Measurements from ENCODE around the gene PSTPIP2. TPM values are rescaled to one million over a fixed set of nuclear protein-coding genes. Genes with fewer than 3 reads are reported as not detected.

PSTPIP2 gene
- total RNA-seq, 1 experiment from 2014 or later: 0.39 TPM

GRCh38 chr18:46034230-46034629 is 37.8 kb downstream of the PSTPIP2 start:
- POLR2A ChIA-PET: no interaction called here
- BruUV-seq (replicated peaks): no TSS peak
- ATAC-seq: no peak

GRCh38 chr18:46031741-46032140 is 40.3 kb downstream of the PSTPIP2 start:
- Histone ChIP-seq H3K4me1 (ENCODE audit: control insufficient read depth, insufficient read depth, low read length) (no peaks in the 10 kb centered on the region), H3K36me3 (ENCODE audit: control insufficient read depth, insufficient read depth, low read length) (no peaks in the 10 kb centered on the region), H3K27me3 (ENCODE audit: control insufficient read depth, insufficient read depth, low read length) (0 out of 2 replicates have a peak, but pooled peaks cover 4% of the 10 kb centered on the region), H3K9me3 (ENCODE audit: control insufficient read depth, insufficient read depth, low read depth, low read length) (no peaks in the 10 kb centered on the region), H3K27ac (ENCODE audit: low read length) (no peak overlapping the region), H3K4me3 (ENCODE audit: low read depth in 2 of 2, low read length in 2 of 2) (no peak overlapping the region)
- in situ Hi-C loops (cut with HindIII; ENCODE audit: low pct_unique_long_range_greater_than_20kb, low sequenced_read_pairs) (no loop called here), intact Hi-C loops (cut with micrococcal nuclease; ENCODE audit: unreplicated experiment) (no loop called here)
- DNase-seq (ENCODE audit: low read depth, low spot score): no peak
- BruUV-seq (replicated peaks): no TSS peak
- no peak for ATAC-seq
- ChIA-PET CTCF (no interaction called here), POLR2A (no interaction called here)
- no peak for TF ChIP-seq POLR2AphosphoS5 (IDR thresholded peaks at IDR 0.05; ENCODE audit: low read depth, low read length)
- no peak for TF ChIP-seq SIN3A (IDR thresholded peaks at IDR 0.05; ENCODE audit: borderline replicate concordance, insufficient read depth, low read depth, low read length)
- no peak for TF ChIP-seq REST (IDR thresholded peaks at IDR 0.05; ENCODE audit: insufficient read depth in 1 of 2, low read depth in 2 of 2, low read length in 1 of 2)
- no peak for TF ChIP-seq TCF7L2 (IDR thresholded peaks at IDR 0.05; ENCODE audit: low read depth, low read length)
- TF ChIP-seq CTCF (IDR thresholded peaks at IDR 0.05): no peak

More at GRCh38 chr18:46034230-46034629, 37.8 kb downstream of the PSTPIP2 start:
- H3K27me3 ChIP-seq (ENCODE audit: control insufficient read depth, insufficient read depth, low read length): no peaks in the 10 kb centered on the region
- no peak overlapping the region for H3K27ac ChIP-seq (ENCODE audit: low read length)
- TF ChIP-seq REST (IDR thresholded peaks at IDR 0.05; ENCODE audit: insufficient read depth in 1 of 2, low read depth in 2 of 2, low read length in 1 of 2): no peak
- no peak for TF ChIP-seq TCF7L2 (IDR thresholded peaks at IDR 0.05; ENCODE audit: low read depth, low read length)
- no peak for TF ChIP-seq CTCF (IDR thresholded peaks at IDR 0.05)
- no peak for TF ChIP-seq SIN3A (IDR thresholded peaks at IDR 0.05; ENCODE audit: borderline replicate concordance, insufficient read depth, low read depth, low read length)
- no peak for TF ChIP-seq POLR2AphosphoS5 (IDR thresholded peaks at IDR 0.05; ENCODE audit: low read depth, low read length)
- intact Hi-C loops (cut with micrococcal nuclease; ENCODE audit: unreplicated experiment) (no loop called here), in situ Hi-C loops (cut with HindIII; ENCODE audit: low pct_unique_long_range_greater_than_20kb, low sequenced_read_pairs) (no loop called here)
- no peak overlapping the region for H3K4me3 ChIP-seq (ENCODE audit: low read depth in 2 of 2, low read length in 2 of 2)
- no peaks in the 10 kb centered on the region for H3K9me3 ChIP-seq (ENCODE audit: control insufficient read depth, insufficient read depth, low read depth, low read length)
- no peaks in the 10 kb centered on the region for H3K4me1 ChIP-seq (ENCODE audit: control insufficient read depth, insufficient read depth, low read length)
- CTCF ChIA-PET: no interaction called here
- DNase-seq (ENCODE audit: low read depth, low spot score): no peak
- H3K36me3 ChIP-seq (ENCODE audit: control insufficient read depth, insufficient read depth, low read length): no peaks in the 10 kb centered on the region
